A549 treated with ZK216348 at 1 μM for 4 hours (cell line): ENCODE measurements around the gene TMEM213. TPM values are rescaled to one million over a fixed set of nuclear protein-coding genes. Genes with fewer than 3 reads are reported as not detected.

Source experiments
- total RNA-seq: library from RNA; stranded (reverse); fragments of 200-300 nt; extraction: Qiagen RNA extraction; gene quantifications from 5 replicates; pipeline ENCODE4 v1.2.3, GENCODE V29; 2022; ENCODE audit warnings: low read depth

TMEM213 gene
- total RNA-seq: not detected in 5 replicates

GRCh38 chr7:138797715-138798320, at the start of gene TMEM213, which contains the start of gene ATP6V0A4:
Gene TMEM213 (plus strand): TSS chr7:138797994. CDS start chr7:138798105, 111 bp downstream.
Gene ATP6V0A4 (minus strand): TSS chr7:138798196. CDS start chr7:138771247, 26,949 bp downstream.

Other genes with a start within 250 kb of the TMEM213 start
- not detected in 5 replicates for gene SVOPL, start 96.6 kb upstream of the TMEM213 start, total RNA-seq
- 0.09 to 0.34 TPM (median 0.28 TPM) in 5 replicates for gene ATP6V0A4, start 202 bp downstream of the TMEM213 start, total RNA-seq
- 4.2 to 8.6 TPM (median 6.5 TPM) in 5 replicates for gene KIAA1549, start 183.4 kb downstream of the TMEM213 start, total RNA-seq
- gene ZC3HAV1L, start 238.0 kb downstream of the TMEM213 start, total RNA-seq: 4.2 to 9.8 TPM (median 6.5 TPM) in 5 replicates